IMR-90 (cell line): ENCODE results near the gene IQCM. TPM values are rescaled to one million over a fixed set of nuclear protein-coding genes. Genes with fewer than 3 reads are reported as not detected.

Experiments used
- ATAC-seq: fragments of 200-7000 bp; cut with Tn5 transposase; 2 replicates; pipeline ENCODE4 v1.9.1; 2020; ENCODE audit warnings: low read depth, mild to moderate bottlenecking, moderate library complexity
- BruUV-seq: library from RNA; stranded (reverse); fragments of 400-500 nt; replicated peaks from 2 replicates; lab custom pipeline; 2021; lab: Mats Ljungman, UMichigan
- CTCF ChIA-PET: fragments of 300-600 bp; formaldehyde crosslinking; extraction: SDS; loops from one replicate; lab custom pipeline; 2021; ENCODE audit warnings: antibody characterized with exemption; lab: Yijun Ruan, JAX
- POLR2A ChIA-PET: fragments of 300-600 bp; sonication (Branson Sonifier 250); formaldehyde crosslinking; loops from one replicate; lab custom pipeline; 2022; ENCODE audit warnings: antibody characterized with exemption; ENCODE audit not compliant: unreplicated experiment; lab: Charles Lee
- DNase-seq: peaks from one replicate; pipeline ENCODE4 v3.0.0; 2013
- H2AFZ ChIP-seq: replicated peaks from 2 replicates; pipeline ENCODE3; 2013; ENCODE audit warnings: low read length, mild to moderate bottlenecking; ENCODE audit not compliant: poor library complexity
- H2AK5ac ChIP-seq: 2 replicates; pipeline ENCODE4 v1.6.1; 2013; ENCODE audit warnings: low read depth, low read length, inconsistent platforms
- H2AK9ac ChIP-seq: replicated peaks from 2 replicates; pipeline ENCODE3; 2013; ENCODE audit warnings: mild to moderate bottlenecking, low read depth, low read length, moderate library complexity; ENCODE audit not compliant: poor library complexity
- H2BK120ac ChIP-seq: 2 replicates; pipeline ENCODE4 v1.6.1; 2013; ENCODE audit warnings: low read depth, low read length, inconsistent platforms
- H2BK15ac ChIP-seq: 3 replicates; pipeline ENCODE4 v1.6.1; 2013; ENCODE audit warnings: low read depth, low read length, inconsistent platforms
- H2BK20ac ChIP-seq: 2 replicates; pipeline ENCODE4 v1.6.1; 2013; ENCODE audit warnings: low read depth, mild to moderate bottlenecking, inconsistent platforms, low read length, moderate library complexity
- H2BK5ac ChIP-seq: 2 replicates; pipeline ENCODE4 v1.6.1; 2013; ENCODE audit warnings: mild to moderate bottlenecking, low read depth, low read length, inconsistent platforms; ENCODE audit not compliant: poor library complexity, severe bottlenecking
- H3K14ac ChIP-seq: replicated peaks from 2 replicates; pipeline ENCODE4 v1.6.1; 2013; ENCODE audit warnings: low read depth, low read length, inconsistent platforms
- H3K18ac ChIP-seq: 2 replicates; pipeline ENCODE4 v1.6.1; 2013; ENCODE audit warnings: low read depth, low read length, control low read depth
- H3K23ac ChIP-seq: 2 replicates; pipeline ENCODE4 v1.6.1; 2013; ENCODE audit warnings: low read depth, low read length, inconsistent platforms
- H3K27ac ChIP-seq: 2 replicates; pipeline ENCODE4 v1.5.1; 2013; ENCODE audit warnings: mild to moderate bottlenecking, control low read depth, low read length; ENCODE audit not compliant: insufficient read depth
- H3K27me3 ChIP-seq: 2 replicates; pipeline ENCODE4 v1.6.1; 2013; ENCODE audit warnings: low read length; ENCODE audit not compliant: control insufficient read depth, insufficient read depth
- H3K36me3 ChIP-seq: 2 replicates; pipeline ENCODE4 v1.6.1; 2013; ENCODE audit warnings: low read length, mixed read lengths; ENCODE audit not compliant: control insufficient read depth, insufficient read depth
- H3K4ac ChIP-seq: 2 replicates; pipeline ENCODE4 v1.6.1; 2013; ENCODE audit warnings: low read depth, low read length, inconsistent platforms
- H3K4me1 ChIP-seq: 2 replicates; pipeline ENCODE4 v1.6.1; 2013; ENCODE audit warnings: low read length, mixed read lengths; ENCODE audit not compliant: control insufficient read depth, insufficient read depth
- H3K4me2 ChIP-seq: 2 replicates; pipeline ENCODE4 v1.6.1; 2013; ENCODE audit warnings: low read depth, mild to moderate bottlenecking, control low read depth, low read length, moderate library complexity
- H3K4me3 ChIP-seq: 2 replicates; pipeline ENCODE4 v1.5.1; 2013; ENCODE audit warnings: low read depth, mild to moderate bottlenecking, control low read depth, low read length, moderate library complexity; ENCODE audit not compliant: insufficient read depth
- H3K56ac ChIP-seq: 2 replicates; pipeline ENCODE4 v1.6.1; 2013; ENCODE audit warnings: low read length, inconsistent platforms; ENCODE audit not compliant: insufficient read depth; ENCODE audit errors: extremely low read depth
- H3K79me1 ChIP-seq, 2 experiments: 2 replicates each; pipeline ENCODE4 v1.6.1; 2013; ENCODE audit warnings: low read length in 2 of 2, inconsistent platforms in 1 of 2, low read depth in 1 of 2
- H3K9ac ChIP-seq: 2 replicates; pipeline ENCODE4 v1.6.1; 2013; ENCODE audit warnings: low read depth, low read length, control low read depth
- H3K9me1 ChIP-seq: 2 replicates; pipeline ENCODE4 v1.6.1; 2013; ENCODE audit warnings: low read length, inconsistent platforms; ENCODE audit not compliant: insufficient read depth
- H3K9me3 ChIP-seq: 2 replicates; pipeline ENCODE4 v1.6.1; 2013; ENCODE audit warnings: low read length; ENCODE audit not compliant: control insufficient read depth, insufficient read depth
- H4K20me1 ChIP-seq: 2 replicates; pipeline ENCODE4 v1.6.1; 2013; ENCODE audit warnings: low read length, inconsistent platforms; ENCODE audit not compliant: insufficient read depth
- H4K5ac ChIP-seq: 2 replicates; pipeline ENCODE4 v1.6.1; 2013; ENCODE audit warnings: mild to moderate bottlenecking, low read depth, low read length, control low read depth
- H4K8ac ChIP-seq, 2 experiments: 2 replicates each; pipeline ENCODE4 v1.6.1; 2013; ENCODE audit warnings: low read depth in 2 of 2, low read length in 2 of 2, control low read depth in 1 of 2, inconsistent platforms in 1 of 2
- H4K91ac ChIP-seq: 2 replicates; pipeline ENCODE4 v1.6.1; 2013; ENCODE audit warnings: low read depth, low read length, inconsistent platforms; ENCODE audit not compliant: insufficient read depth
- BHLHE40 ChIP-seq: fragments of 150-350 bp; IDR thresholded peaks from 2 replicates; pipeline ENCODE4 v1.6.1; 2016; ENCODE audit warnings: mild to moderate bottlenecking, low read depth, low read length
- CEBPB ChIP-seq: IDR thresholded peaks from 2 replicates; pipeline ENCODE4 v1.6.1; 2012; ENCODE audit warnings: low read depth, low read length, improper control_type of control experiment
- ELK1 ChIP-seq: fragments of 150-350 bp; IDR thresholded peaks from 2 replicates; pipeline ENCODE4 v1.6.1; 2016; ENCODE audit warnings: low read depth, mild to moderate bottlenecking, low read length, moderate library complexity, borderline replicate concordance
- MAFK ChIP-seq: IDR thresholded peaks from 2 replicates; pipeline ENCODE4 v1.6.1; 2012; ENCODE audit warnings: low read depth, low read length, improper control_type of control experiment
- MAZ ChIP-seq: IDR thresholded peaks from 2 replicates; pipeline ENCODE4 v1.6.1; 2012; ENCODE audit warnings: low read depth, mild to moderate bottlenecking, low read length, improper control_type of control experiment, moderate library complexity, borderline replicate concordance
- MXI1 ChIP-seq: IDR thresholded peaks from 2 replicates; pipeline ENCODE4 v1.6.1; 2012; ENCODE audit warnings: low read depth, mild to moderate bottlenecking, low read length, moderate library complexity, borderline replicate concordance
- NFE2L2 ChIP-seq: fragments of 150-350 bp; IDR thresholded peaks from 2 replicates; pipeline ENCODE4 v1.6.1; 2016; ENCODE audit warnings: low read depth, mild to moderate bottlenecking, low read length
- RAD21 ChIP-seq: IDR thresholded peaks from 2 replicates; pipeline ENCODE4 v1.6.1; 2012; ENCODE audit warnings: low read length, improper control_type of control experiment
- RFX5 ChIP-seq: IDR thresholded peaks from 2 replicates; pipeline ENCODE4 v1.8.0; 2012; ENCODE audit warnings: low read depth, mild to moderate bottlenecking, low read length, moderate library complexity
- WGBS, 2 experiments: methylation state at CpG; one replicate each; pipeline versions ENCODE4 v1.1.5 to v1.1.7; 2013; ENCODE audit warnings: missing lambda C conversion rate in 2 of 2; ENCODE audit not compliant: insufficient read length in 1 of 2; ENCODE audit errors: extremely low coverage in 2 of 2; 5-methylcytosine and 5-hydroxymethylcytosine counted together
- dilution Hi-C: fragments of 300-500 bp; cut with HindIII; formaldehyde crosslinking; loops from one replicate; pipeline ENCODE4 v1.14.3; 2018; ENCODE audit warnings: low sequenced_read_pairs; ENCODE audit not compliant: unreplicated experiment
- in situ Hi-C: fragments of 300-500 bp; cut with MboI; formaldehyde crosslinking; loops from 3 replicates; pipeline ENCODE4 v1.14.3; 2019; ENCODE audit warnings: low sequenced_read_pairs, inconsistent platforms, mixed read lengths
- intact Hi-C: fragments of 100-400 bp; cut with micrococcal nuclease; formaldehyde crosslinking; loops from 2 replicates; pipeline ENCODE4 v1.10.0; 2022
- polyA plus RNA-seq, 3 experiments: library from polyadenylated mRNA; depleted of rRNA; stranded (reverse); fragments of >200 nt; gene quantifications; 2 replicates each; pipeline ENCODE4 v1.2.3, GENCODE V29; 2012; ENCODE audit warnings: low replicate concordance in 1 of 3
- total RNA-seq: library from RNA; depleted of rRNA; stranded (reverse); fragments of >200 nt; gene quantifications from 2 replicates; pipeline ENCODE4 v1.2.3, GENCODE V29; 2012

The IQCM gene
- total and polyA plus RNA-seq, 2 of the 4 experiments (the other 2 are of a cell fraction), result not detected

- WGBS, 2 experiments, result 40% methylated on average over 1 of the region's 1 CpG; no CpG with 5 or more reads in 1 of the 2 experiments
- Histone ChIP-seq H4K5ac (no peak overlapping the region), H2AK9ac (no peak overlapping the region), H3K79me1 (no peaks in the 10 kb centered on the region), H3K4me3 (no peak overlapping the region), H4K91ac (no peak overlapping the region), H2AK5ac (no peak overlapping the region), H3K9me3 (no peaks in the 10 kb centered on the region), H3K23ac (no peak overlapping the region), H3K9ac (no peak overlapping the region), H3K27me3 (no peaks in the 10 kb centered on the region), H3K4me1 (no peaks in the 10 kb centered on the region), H2AFZ (no peak overlapping the region), H3K4ac (no peak overlapping the region), H3K56ac (no peak overlapping the region), H3K27ac (no peak overlapping the region), H2BK120ac (no peak overlapping the region), H3K9me1 (no peaks in the 10 kb centered on the region), H3K36me3 (no peaks in the 10 kb centered on the region), H3K4me2 (no peak overlapping the region), H4K20me1 (no peaks in the 10 kb centered on the region), H3K18ac (no peak overlapping the region), H2BK5ac (no peak overlapping the region), H2BK20ac (no peak overlapping the region), H4K8ac (no peak overlapping the region), H3K14ac (no peak overlapping the region), H2BK15ac (no peak overlapping the region)
- ChIA-PET CTCF (no interaction called here), POLR2A (no interaction called here)
- intact Hi-C loops (no loop called here), in situ Hi-C loops (no loop called here), dilution Hi-C loops (no loop called here)
- ATAC-seq (no peak), DNase-seq (peak; percentile 18)
- no peak for TF ChIP-seq RAD21
- TF ChIP-seq MXI1, result no peak
- TF ChIP-seq MAZ, result no peak
- no peak for TF ChIP-seq RFX5
- TF ChIP-seq CEBPB, result peak; percentile 78
- TF ChIP-seq BHLHE40, result no peak
- TF ChIP-seq NFE2L2, result no peak
- TF ChIP-seq ELK1, result no peak
- no peak for TF ChIP-seq MAFK
- no TSS peak for BruUV-seq
These were observed 349.7 kb downstream of the IQCM start for GRCh38 chr4:149465955-149466354.
